Tibial nerve (tissue), 4 donors: ENCODE results near the gene ZNF8.

ENCODE experiments used
- EP300 ChIP-seq, 2 donors: sonication (generic); formaldehyde crosslinking; IDR thresholded peaks; one replicate each; pipeline ENCODE4 v1.6.1; 2017; ENCODE audit warnings: antibody characterized with exemption in 2 of 2, mild to moderate bottlenecking in 1 of 2
- POLR2A ChIP-seq, 2 donors: fragments of 450-650 bp; IDR thresholded peaks; one replicate each; pipeline ENCODE4 v1.6.1; 2017; ENCODE audit warnings: antibody characterized with exemption in 2 of 2, mild to moderate bottlenecking in 2 of 2, moderate library complexity in 2 of 2
- TF ChIP-seq, protein P1 (sequence below), 5 experiments: fragments of 200-600 bp in 3 of 5; fragments of 450-650 bp in 2 of 5; sonication (generic) in 3 of 5; IDR thresholded peaks; one replicate each; pipeline ENCODE4 v1.5.1; 2016 to 2019; ENCODE audit warnings: antibody characterized with exemption in 5 of 5, mild to moderate bottlenecking in 3 of 5, moderate library complexity in 2 of 5

DNA sequence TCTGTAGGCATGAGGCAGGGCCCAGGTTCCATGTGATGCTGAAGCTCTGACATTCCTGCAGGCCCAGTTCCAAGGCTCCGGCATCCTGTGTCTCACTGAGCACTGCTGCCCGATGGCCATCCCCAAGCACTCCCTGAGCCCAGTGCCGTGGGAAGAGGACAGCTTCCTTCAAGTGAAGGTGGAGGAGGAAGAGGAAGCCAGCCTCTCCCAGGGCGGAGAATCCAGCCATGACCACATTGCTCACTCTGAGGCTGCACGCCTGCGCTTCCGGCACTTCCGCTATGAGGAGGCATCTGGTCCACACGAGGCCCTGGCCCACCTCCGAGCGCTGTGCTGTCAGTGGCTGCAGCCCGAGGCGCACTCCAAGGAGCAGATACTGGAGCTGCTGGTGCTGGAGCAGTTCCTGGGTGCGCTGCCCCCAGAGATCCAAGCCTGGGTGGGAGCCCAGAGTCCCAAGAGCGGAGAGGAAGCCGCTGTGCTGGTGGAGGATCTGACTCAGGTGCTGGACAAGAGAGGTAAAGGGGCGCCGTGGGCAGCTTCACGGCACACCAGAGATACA lies 56.0 kb downstream of the ZNF8 start:
- TF ChIP-seq, protein P1, sequence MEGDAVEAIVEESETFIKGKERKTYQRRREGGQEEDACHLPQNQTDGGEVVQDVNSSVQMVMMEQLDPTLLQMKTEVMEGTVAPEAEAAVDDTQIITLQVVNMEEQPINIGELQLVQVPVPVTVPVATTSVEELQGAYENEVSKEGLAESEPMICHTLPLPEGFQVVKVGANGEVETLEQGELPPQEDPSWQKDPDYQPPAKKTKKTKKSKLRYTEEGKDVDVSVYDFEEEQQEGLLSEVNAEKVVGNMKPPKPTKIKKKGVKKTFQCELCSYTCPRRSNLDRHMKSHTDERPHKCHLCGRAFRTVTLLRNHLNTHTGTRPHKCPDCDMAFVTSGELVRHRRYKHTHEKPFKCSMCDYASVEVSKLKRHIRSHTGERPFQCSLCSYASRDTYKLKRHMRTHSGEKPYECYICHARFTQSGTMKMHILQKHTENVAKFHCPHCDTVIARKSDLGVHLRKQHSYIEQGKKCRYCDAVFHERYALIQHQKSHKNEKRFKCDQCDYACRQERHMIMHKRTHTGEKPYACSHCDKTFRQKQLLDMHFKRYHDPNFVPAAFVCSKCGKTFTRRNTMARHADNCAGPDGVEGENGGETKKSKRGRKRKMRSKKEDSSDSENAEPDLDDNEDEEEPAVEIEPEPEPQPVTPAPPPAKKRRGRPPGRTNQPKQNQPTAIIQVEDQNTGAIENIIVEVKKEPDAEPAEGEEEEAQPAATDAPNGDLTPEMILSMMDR (IDR thresholded peaks at IDR 0.05): no peak
- TF ChIP-seq POLR2A (IDR thresholded peaks at IDR 0.05): no peak
- no peak for TF ChIP-seq EP300 (IDR thresholded peaks at IDR 0.05)
